Hepatocyte (in vitro differentiated cells): ENCODE measurements around the gene TF. TPM values are rescaled to one million over a fixed set of nuclear protein-coding genes. Genes with fewer than 3 reads are reported as not detected.

Experiments used
- DNase-seq: peaks from one replicate; pipeline ENCODE4 v3.0.0-alpha.2; 2016; ENCODE audit warnings: low spot score
- H2AFZ ChIP-seq: fragments of 200-600 bp; sonication (generic); 2 replicates; pipeline ENCODE4 v1.6.0; 2016; ENCODE audit warnings: antibody characterized with exemption, mild to moderate bottlenecking
- H3K27ac ChIP-seq: fragments of 200-600 bp; sonication (generic); 2 replicates; pipeline ENCODE4 v1.5.1; 2016; ENCODE audit warnings: mild to moderate bottlenecking
- H3K27me3 ChIP-seq: fragments of 200-600 bp; sonication (generic); 2 replicates; pipeline ENCODE4 v1.6.1; 2016
- H3K36me3 ChIP-seq: fragments of 200-600 bp; sonication (generic); replicated peaks from 2 replicates; pipeline ENCODE4 v1.5.1; 2016; ENCODE audit warnings: low read depth; ENCODE audit not compliant: insufficient read depth
- H3K4me1 ChIP-seq: fragments of 200-600 bp; sonication (generic); 2 replicates; pipeline ENCODE4 v1.5.1; 2016; ENCODE audit warnings: mild to moderate bottlenecking, moderate library complexity; ENCODE audit not compliant: insufficient read depth
- H3K4me2 ChIP-seq: fragments of 200-600 bp; sonication (generic); 2 replicates; pipeline ENCODE4 v1.6.0; 2016
- H3K4me3 ChIP-seq: fragments of 200-600 bp; sonication (generic); 2 replicates; pipeline ENCODE4 v1.5.1; 2016; ENCODE audit warnings: mild to moderate bottlenecking
- H3K79me2 ChIP-seq: fragments of 200-600 bp; sonication (generic); 2 replicates; pipeline ENCODE4 v1.6.0; 2017; ENCODE audit warnings: mild to moderate bottlenecking
- H3K9me2 ChIP-seq: fragments of 200-600 bp; sonication (generic); replicated peaks from 2 replicates; pipeline ENCODE4 v1.6.0; 2017; ENCODE audit warnings: mild to moderate bottlenecking; ENCODE audit not compliant: insufficient read depth
- H3K9me3 ChIP-seq: fragments of 200-600 bp; sonication (generic); 2 replicates; pipeline ENCODE4 v1.5.1; 2016; ENCODE audit warnings: low read depth, mild to moderate bottlenecking
- H4K20me1 ChIP-seq: fragments of 200-600 bp; sonication (generic); 2 replicates; pipeline ENCODE4 v1.6.0; 2016; ENCODE audit warnings: mild to moderate bottlenecking; ENCODE audit not compliant: insufficient read depth, poor library complexity, severe bottlenecking
- EZH2 ChIP-seq: fragments of 200-600 bp; sonication (generic); IDR thresholded peaks from 2 replicates; pipeline ENCODE4 v1.6.1; 2016; ENCODE audit warnings: antibody characterized with exemption, mild to moderate bottlenecking, borderline replicate concordance
- EZH2phosphoT487 ChIP-seq: fragments of 200-600 bp; sonication (generic); IDR thresholded peaks from one replicate; pipeline ENCODE4 v1.6.1; 2018; ENCODE audit warnings: antibody characterized with exemption, mild to moderate bottlenecking, low read depth, moderate library complexity; ENCODE audit not compliant: unreplicated experiment, severe bottlenecking
- WGBS: methylation state at CpG from one replicate; pipeline ENCODE4 v1.1.6; 2016; ENCODE audit warnings: low lambda C conversion rate; ENCODE audit errors: missing lambda C conversion rate; 5-methylcytosine and 5-hydroxymethylcytosine counted together
- polyA plus RNA-seq: library from polyadenylated mRNA; unstranded; fragments of >200 nt; fragmentation: Nextera tagmentation; extraction: Ambion mirVana; gene quantifications from 2 replicates; pipeline ENCODE4 v1.2.1, GENCODE V29; 2016
- total RNA-seq: library from RNA; depleted of rRNA; stranded (reverse); fragments of >200 nt; gene quantifications from 2 replicates; pipeline ENCODE4 v1.2.3, GENCODE V29; 2014
- TF ChIP-seq, protein P1 (sequence below): fragments of 200-600 bp; sonication (generic); IDR thresholded peaks from 2 replicates; pipeline ENCODE4 v1.5.1; 2016; ENCODE audit warnings: antibody characterized with exemption, mild to moderate bottlenecking; ENCODE audit not compliant: poor library complexity

TF gene
- total and polyA plus RNA-seq, 2 experiments from 2014 or later = 577 to 642 TPM

DNA sequence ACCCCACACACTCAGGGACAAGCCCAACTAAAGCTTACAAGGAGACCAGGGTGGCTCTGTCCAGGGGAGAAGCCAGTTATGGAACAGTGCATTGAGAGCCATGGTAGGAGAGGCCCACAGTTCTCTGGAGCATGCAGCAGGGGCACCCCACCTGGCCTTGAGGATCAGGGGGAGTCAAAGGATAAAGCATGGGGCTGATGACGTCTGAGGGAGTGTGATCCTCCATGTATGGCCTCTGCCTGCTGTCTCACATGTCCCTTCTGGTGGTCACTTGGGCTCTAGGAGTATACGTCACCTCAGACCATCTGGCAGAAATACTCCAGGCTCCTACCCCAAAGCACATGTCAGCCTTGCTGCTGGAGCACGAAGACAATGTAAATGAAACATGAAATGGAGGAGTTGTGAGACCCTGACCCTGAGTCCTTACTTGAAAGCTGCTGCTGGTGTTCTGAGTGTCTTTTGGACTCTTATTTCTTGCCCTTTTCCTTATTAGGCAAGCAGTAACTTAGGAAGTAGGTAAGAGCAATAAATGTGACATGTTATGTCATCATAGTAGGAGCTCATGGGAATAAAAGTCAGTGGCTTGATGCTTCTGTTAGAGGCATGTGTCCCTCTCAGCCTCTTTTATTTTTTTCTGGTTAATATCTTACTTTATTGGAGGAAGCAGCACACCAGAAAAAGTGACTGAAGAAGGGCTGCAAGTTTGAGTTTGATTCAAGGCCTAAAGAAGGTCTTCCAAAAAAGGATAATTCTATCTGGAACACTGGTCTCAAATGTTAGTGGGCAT, 74.9 kb downstream of the TF start:
- no peak overlapping the region for H2AFZ ChIP-seq
- no peak for TF ChIP-seq EZH2
- no peak for TF ChIP-seq EZH2phosphoT487
- TF ChIP-seq, protein P1, sequence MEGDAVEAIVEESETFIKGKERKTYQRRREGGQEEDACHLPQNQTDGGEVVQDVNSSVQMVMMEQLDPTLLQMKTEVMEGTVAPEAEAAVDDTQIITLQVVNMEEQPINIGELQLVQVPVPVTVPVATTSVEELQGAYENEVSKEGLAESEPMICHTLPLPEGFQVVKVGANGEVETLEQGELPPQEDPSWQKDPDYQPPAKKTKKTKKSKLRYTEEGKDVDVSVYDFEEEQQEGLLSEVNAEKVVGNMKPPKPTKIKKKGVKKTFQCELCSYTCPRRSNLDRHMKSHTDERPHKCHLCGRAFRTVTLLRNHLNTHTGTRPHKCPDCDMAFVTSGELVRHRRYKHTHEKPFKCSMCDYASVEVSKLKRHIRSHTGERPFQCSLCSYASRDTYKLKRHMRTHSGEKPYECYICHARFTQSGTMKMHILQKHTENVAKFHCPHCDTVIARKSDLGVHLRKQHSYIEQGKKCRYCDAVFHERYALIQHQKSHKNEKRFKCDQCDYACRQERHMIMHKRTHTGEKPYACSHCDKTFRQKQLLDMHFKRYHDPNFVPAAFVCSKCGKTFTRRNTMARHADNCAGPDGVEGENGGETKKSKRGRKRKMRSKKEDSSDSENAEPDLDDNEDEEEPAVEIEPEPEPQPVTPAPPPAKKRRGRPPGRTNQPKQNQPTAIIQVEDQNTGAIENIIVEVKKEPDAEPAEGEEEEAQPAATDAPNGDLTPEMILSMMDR = no peak
- no peak overlapping the region for H3K4me2 ChIP-seq
- no peaks in the 10 kb centered on the region for H3K9me2 ChIP-seq
- no peak overlapping the region for H3K27ac ChIP-seq
- H3K4me1 ChIP-seq = no peaks in the 10 kb centered on the region
- no peaks in the 10 kb centered on the region for H3K79me2 ChIP-seq
- WGBS = 98% methylated on average over 3 of the region's 3 CpGs
- no peaks in the 10 kb centered on the region for H3K36me3 ChIP-seq
- no peaks in the 10 kb centered on the region for H3K9me3 ChIP-seq
- H4K20me1 ChIP-seq = no peaks in the 10 kb centered on the region
- no peaks in the 10 kb centered on the region for H3K27me3 ChIP-seq
- H3K4me3 ChIP-seq = no peak overlapping the region
- DNase-seq = no peak

DNA sequence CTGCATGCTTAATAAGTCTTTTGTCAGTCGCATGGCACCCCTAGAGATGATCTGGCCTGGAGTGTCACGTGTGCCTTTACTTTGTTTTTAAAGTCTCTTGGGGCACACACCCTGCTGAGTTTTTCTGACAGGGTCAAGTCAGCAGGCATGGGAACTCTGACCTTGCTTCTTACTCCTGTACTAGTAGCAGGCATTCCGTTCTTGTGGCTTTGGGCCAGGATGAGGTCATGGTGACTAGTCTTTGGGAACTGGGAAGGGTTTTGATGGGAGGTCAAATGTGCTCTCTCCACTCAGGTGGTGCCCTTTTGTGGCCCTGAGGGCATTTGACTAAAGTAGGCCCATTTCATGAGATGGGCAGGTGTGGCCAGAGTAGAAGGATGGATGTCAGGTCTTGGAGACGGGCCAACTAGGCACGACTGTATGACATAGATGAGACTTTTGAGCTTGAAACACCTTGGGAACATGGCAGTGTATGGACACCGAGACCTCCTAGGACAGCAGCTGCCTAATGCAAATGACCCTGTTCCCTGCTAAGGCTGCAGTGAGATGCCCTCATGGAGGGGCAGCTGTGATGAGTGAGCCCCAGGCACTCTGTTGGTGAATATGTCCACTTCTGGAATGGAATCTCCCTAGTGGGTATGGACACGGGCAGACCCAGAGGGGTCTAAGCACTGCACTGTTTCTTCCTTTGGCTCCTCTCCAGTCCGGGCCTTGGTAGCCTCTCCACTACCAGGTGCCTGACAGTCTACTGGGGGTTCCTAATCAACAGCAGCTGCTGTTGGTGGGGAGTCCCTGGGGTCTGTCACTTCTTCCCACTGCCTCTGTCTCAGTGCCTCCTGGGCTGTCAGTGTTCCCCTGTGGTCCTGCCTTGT, 75.8 kb downstream of the TF start:
- peak; percentile 46 for DNase-seq
- H3K4me2 ChIP-seq = no peak overlapping the region
- no peak overlapping the region for H3K4me3 ChIP-seq
- no peak overlapping the region for H3K27ac ChIP-seq
- no peaks in the 10 kb centered on the region for H3K9me3 ChIP-seq
- H4K20me1 ChIP-seq = no peaks in the 10 kb centered on the region
- TF ChIP-seq EZH2 = no peak
- TF ChIP-seq, protein P1 = peak; percentile 17
- 89% methylated on average over 8 of the region's 8 CpGs for WGBS
- H3K36me3 ChIP-seq = no peaks in the 10 kb centered on the region
- no peaks in the 10 kb centered on the region for H3K4me1 ChIP-seq
- no peaks in the 10 kb centered on the region for H3K27me3 ChIP-seq
- H3K9me2 ChIP-seq = no peaks in the 10 kb centered on the region
- no peaks in the 10 kb centered on the region for H3K79me2 ChIP-seq
- H2AFZ ChIP-seq = no peak overlapping the region

DNA sequence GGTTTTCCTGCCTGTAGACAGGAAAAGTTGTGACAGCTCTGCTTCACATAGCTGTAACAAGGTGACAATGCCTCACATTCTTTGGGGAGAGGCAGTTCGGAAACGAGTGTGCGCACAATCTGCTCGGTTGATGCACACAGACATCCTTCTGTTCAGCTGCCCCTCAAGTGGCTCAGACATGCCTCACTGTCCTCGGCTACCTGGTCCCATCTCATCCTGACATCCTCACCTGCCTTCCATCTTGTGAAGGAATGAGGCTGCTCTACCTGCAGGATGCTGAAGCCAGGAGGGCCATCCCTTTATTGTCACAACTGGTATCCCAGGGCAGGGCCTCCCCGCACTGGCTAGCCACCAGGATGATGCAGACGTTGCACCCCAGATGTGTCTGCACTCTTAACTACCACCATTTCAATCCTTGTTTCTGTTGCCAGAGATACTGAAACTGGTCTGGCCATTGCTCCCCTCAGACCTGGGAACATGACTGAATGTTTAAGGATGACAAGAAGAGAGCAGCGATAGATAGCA, 78.8 kb downstream of the TF start:
- TF ChIP-seq EZH2phosphoT487 = no peak
- TF ChIP-seq, protein P1 = no peak
- no peak for TF ChIP-seq EZH2
- Histone ChIP-seq H3K4me3 (no peak overlapping the region), H2AFZ (no peak overlapping the region), H4K20me1 (no peaks in the 10 kb centered on the region), H3K4me2 (no peak overlapping the region), H3K79me2 (no peaks in the 10 kb centered on the region), H3K27ac (no peak overlapping the region), H3K9me3 (no peaks in the 10 kb centered on the region), H3K9me2 (no peaks in the 10 kb centered on the region), H3K27me3 (no peaks in the 10 kb centered on the region), H3K4me1 (no peaks in the 10 kb centered on the region), H3K36me3 (no peaks in the 10 kb centered on the region)
- no peak for DNase-seq
- WGBS = 94% methylated on average over 8 of the region's 8 CpGs
